ENCODE measurements around the gene KLRC3.
A peak's percentile ranks its signal among the peaks of the same experiment; 100 is the strongest.
"Not testable (repeated sequence)": the region's sequence is repeated elsewhere in the genome, so short reads cannot be mapped to it uniquely, and the experiment has no call there.

Gene KLRC3

GRCh38 chr12:10389904-10390303 is 30.5 kb downstream of the KLRC3 start, which contains the start of gene KLRK1:
Gene KLRK1, minus strand, starts transcription at chr12:10390041. Its CDS starts 1,231 bp downstream, at chr12:10388810.
- CTCF ChIA-PET: no interaction called here
- TF ChIP-seq, protein P1, sequence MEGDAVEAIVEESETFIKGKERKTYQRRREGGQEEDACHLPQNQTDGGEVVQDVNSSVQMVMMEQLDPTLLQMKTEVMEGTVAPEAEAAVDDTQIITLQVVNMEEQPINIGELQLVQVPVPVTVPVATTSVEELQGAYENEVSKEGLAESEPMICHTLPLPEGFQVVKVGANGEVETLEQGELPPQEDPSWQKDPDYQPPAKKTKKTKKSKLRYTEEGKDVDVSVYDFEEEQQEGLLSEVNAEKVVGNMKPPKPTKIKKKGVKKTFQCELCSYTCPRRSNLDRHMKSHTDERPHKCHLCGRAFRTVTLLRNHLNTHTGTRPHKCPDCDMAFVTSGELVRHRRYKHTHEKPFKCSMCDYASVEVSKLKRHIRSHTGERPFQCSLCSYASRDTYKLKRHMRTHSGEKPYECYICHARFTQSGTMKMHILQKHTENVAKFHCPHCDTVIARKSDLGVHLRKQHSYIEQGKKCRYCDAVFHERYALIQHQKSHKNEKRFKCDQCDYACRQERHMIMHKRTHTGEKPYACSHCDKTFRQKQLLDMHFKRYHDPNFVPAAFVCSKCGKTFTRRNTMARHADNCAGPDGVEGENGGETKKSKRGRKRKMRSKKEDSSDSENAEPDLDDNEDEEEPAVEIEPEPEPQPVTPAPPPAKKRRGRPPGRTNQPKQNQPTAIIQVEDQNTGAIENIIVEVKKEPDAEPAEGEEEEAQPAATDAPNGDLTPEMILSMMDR (IDR thresholded peaks at IDR 0.05; ENCODE audit: insufficient read depth, low read length, missing control alignments): no peak

DNA sequence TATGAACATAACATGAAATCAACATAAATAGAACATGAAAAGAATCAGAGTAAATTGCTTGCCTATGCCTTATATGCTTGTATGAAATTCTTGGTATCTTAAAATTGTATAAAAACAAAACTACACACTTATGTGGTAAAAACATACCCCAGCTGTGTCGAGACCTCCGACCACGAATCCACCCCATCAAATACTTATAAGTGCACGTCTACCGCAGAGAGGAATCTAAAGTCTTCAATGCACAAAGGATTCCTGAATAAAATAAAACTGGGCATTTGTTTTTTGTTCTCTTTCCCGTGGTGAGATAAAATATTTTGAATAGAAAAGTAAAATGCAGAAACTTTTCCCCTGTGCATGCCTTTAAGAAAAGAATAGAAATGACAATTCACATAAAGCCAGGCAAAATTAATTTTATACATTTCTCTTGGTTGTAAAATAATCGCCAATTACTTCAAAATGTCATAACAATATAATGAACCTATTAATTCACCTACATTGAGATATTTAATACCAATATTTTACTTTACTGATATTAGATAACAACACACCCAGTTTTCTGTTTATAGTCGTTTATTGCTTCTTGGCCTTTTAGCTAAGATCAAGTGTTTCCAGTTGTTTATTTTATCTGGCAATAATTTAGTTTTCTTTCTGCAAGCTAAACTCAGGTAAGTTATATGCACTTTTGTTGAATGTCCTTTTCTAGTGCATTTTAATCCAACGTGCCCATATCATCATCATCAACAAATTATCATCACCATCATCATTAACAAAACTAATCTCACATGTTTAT is 31.6 kb downstream of the KLRC3 start:
- POLR2A ChIA-PET: no interaction called here
- no peak for DNase-seq (ENCODE audit: low read depth, low spot score)
- H3K4me3 ChIP-seq (ENCODE audit: low read depth, low read length): no peak overlapping the region
- TF ChIP-seq, protein P1 (IDR thresholded peaks at IDR 0.05; ENCODE audit: insufficient read depth, low read length, missing control alignments): no peak
- CTCF ChIA-PET: no interaction called here

More at GRCh38 chr12:10389904-10390303, 30.5 kb downstream of the KLRC3 start, which contains the start of gene KLRK1:
- POLR2A ChIA-PET: no interaction called here
- DNase-seq (ENCODE audit: low read depth, low spot score): no peak
- H3K4me3 ChIP-seq (ENCODE audit: low read depth, low read length): no peak within 1 kb of the TSS

DNA sequence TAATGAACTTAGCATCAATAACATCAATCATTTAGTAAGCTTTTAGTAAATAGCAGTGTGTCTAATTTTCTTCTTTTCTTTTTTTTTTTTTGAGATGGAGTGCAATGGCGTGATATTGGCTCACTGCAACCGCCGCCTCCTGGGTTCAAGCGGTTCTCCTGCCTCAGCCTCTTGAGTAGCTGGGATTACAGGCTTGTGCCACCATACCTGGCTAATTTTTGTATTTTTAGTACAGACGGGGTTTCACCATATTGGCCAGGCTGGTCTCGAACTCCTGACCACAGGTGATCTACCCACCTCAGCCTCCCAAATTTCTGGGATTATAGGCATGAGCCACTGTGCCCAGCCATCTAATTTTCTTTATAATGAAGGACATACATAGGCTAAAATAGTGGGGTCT is 32.9 kb downstream of the KLRC3 start:
- POLR2A ChIA-PET; H3K4me3 ChIP-seq (ENCODE audit: low read depth, low read length); DNase-seq (ENCODE audit: low read depth, low spot score); CTCF ChIA-PET: not testable (repeated sequence)

- ChIA-PET POLR2A (no interaction called here), CTCF (no interaction called here)
- no peak for DNase-seq (ENCODE audit: low read depth, low spot score)
- TF ChIP-seq, protein P1 (IDR thresholded peaks at IDR 0.05; ENCODE audit: insufficient read depth, low read length, missing control alignments): no peak
- H3K4me3 ChIP-seq (ENCODE audit: low read depth, low read length): no peak overlapping the region
Measured at GRCh38 chr12:10386857-10387256, 33.5 kb downstream of the KLRC3 start.

DNA sequence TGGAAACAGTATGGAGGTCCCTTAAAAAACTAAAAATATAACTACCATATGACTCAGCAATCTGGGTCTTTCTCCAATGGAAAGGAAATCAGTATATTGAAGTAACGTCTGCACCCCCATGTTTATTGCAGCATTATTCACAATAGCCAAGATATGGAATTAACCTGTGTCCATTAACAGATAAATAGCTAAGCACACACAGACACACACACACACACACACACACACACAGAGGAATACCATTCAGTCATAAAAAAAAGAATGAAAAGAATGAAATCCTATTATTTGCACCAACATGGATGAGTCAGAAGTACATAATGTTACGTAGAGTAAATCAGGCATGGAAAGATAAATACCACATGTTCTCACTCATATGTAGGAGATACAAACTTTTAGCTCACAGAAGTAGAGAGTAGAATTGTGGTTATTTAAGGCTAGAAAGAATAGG is 35.2 kb downstream of the KLRC3 start:
- no peak overlapping the region for H3K4me3 ChIP-seq (ENCODE audit: low read depth, low read length)
- peak; percentile 54 for DNase-seq (ENCODE audit: low read depth, low spot score)
- ChIA-PET POLR2A (no interaction called here), CTCF (no interaction called here)
- TF ChIP-seq, protein P1 (IDR thresholded peaks at IDR 0.05; ENCODE audit: insufficient read depth, low read length, missing control alignments): no peak

DNA sequence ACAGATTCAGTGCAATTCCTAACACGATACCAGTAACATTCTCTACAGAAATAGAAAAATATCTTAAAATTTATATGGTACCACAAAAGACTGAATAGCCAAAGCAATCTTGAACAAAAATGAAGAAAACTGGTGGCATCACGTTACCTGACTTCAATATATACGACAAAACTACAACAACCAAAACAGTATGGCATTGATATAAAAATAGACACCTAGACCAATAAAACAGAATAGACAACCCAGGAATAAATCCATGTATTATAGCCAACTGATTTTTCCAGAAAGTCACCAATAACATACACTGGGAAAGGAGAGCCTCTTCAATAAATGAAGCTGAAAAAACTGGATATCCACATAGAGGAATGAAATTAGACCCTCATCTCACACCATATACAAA is 36.2 kb downstream of the KLRC3 start:
- DNase-seq (ENCODE audit: low read depth, low spot score): no peak
- ChIA-PET POLR2A (no interaction called here), CTCF (no interaction called here)
- no peak overlapping the region for H3K4me3 ChIP-seq (ENCODE audit: low read depth, low read length)
- TF ChIP-seq, protein P1 (IDR thresholded peaks at IDR 0.05; ENCODE audit: insufficient read depth, low read length, missing control alignments): no peak

All from AG04449 (cell line).